MM.1S (cell line): Measurements from ENCODE around the gene OPA3.

ENCODE experiments used
- DNase-seq: peaks from one replicate; pipeline ENCODE4 v3.0.0-alpha.2; 2015
- H2AFZ ChIP-seq: fragments of 300-600 bp; sonication (generic); 2 replicates; pipeline ENCODE4 v1.6.0; 2016; ENCODE audit warnings: antibody characterized with exemption, low read length
- H3F3A ChIP-seq: fragments of 300-600 bp; sonication (generic); 2 replicates; pipeline ENCODE4 v1.6.1; 2016; ENCODE audit warnings: mild to moderate bottlenecking, antibody characterized with exemption, low read length, moderate library complexity, mixed read lengths; ENCODE audit not compliant: insufficient read depth
- H3K27ac ChIP-seq: fragments of 300-600 bp; sonication (generic); 2 replicates; pipeline ENCODE4 v1.5.1; 2016; ENCODE audit warnings: mild to moderate bottlenecking, low read length
- H3K27me3 ChIP-seq: fragments of 300-600 bp; sonication (generic); replicated peaks from 2 replicates; pipeline ENCODE4 v1.6.0; 2016; ENCODE audit warnings: low read length; ENCODE audit not compliant: insufficient read depth
- H3K36me3 ChIP-seq: fragments of 300-600 bp; sonication (generic); replicated peaks from 2 replicates; pipeline ENCODE4 v1.6.1; 2016; ENCODE audit warnings: mild to moderate bottlenecking, low read length, mixed read lengths; ENCODE audit not compliant: insufficient read depth
- H3K4me1 ChIP-seq: fragments of 300-600 bp; sonication (generic); 2 replicates; pipeline ENCODE4 v1.6.1; 2016; ENCODE audit warnings: low read length, mixed read lengths
- H3K4me2 ChIP-seq: fragments of 300-600 bp; sonication (generic); 2 replicates; pipeline ENCODE4 v1.6.0; 2016; ENCODE audit warnings: low read depth, low read length
- H3K4me3 ChIP-seq: fragments of 300-600 bp; sonication (generic); 2 replicates; pipeline ENCODE4 v1.5.1; 2016; ENCODE audit warnings: low read length, mixed read lengths
- H3K79me2 ChIP-seq: fragments of 300-600 bp; sonication (generic); 2 replicates; pipeline ENCODE4 v1.6.1; 2016; ENCODE audit warnings: mixed run types, low read length, mixed read lengths
- H3K9ac ChIP-seq: fragments of 300-600 bp; sonication (generic); 2 replicates; pipeline ENCODE4 v1.6.1; 2016; ENCODE audit warnings: low read length, mixed read lengths
- H3K9me2 ChIP-seq: fragments of 300-600 bp; sonication (generic); replicated peaks from 2 replicates; pipeline ENCODE4 v1.6.1; 2016; ENCODE audit warnings: mild to moderate bottlenecking, low read length, mixed read lengths; ENCODE audit not compliant: insufficient read depth
- H3K9me3 ChIP-seq: fragments of 300-600 bp; sonication (generic); replicated peaks from 2 replicates; pipeline ENCODE4 v1.6.1; 2016; ENCODE audit warnings: mild to moderate bottlenecking, low read length, mixed read lengths; ENCODE audit not compliant: insufficient read depth
- H4K20me1 ChIP-seq: fragments of 300-600 bp; sonication (generic); 2 replicates; pipeline ENCODE4 v1.6.1; 2016; ENCODE audit warnings: mild to moderate bottlenecking, low read length, moderate library complexity, mixed read lengths; ENCODE audit not compliant: insufficient read depth
- CTCF ChIP-seq: fragments of 300-600 bp; sonication (generic); IDR thresholded peaks from 2 replicates; pipeline ENCODE4 v1.5.1; 2016; ENCODE audit warnings: antibody characterized with exemption, low read length, mixed read lengths
- EZH2 ChIP-seq: fragments of 300-600 bp; sonication (generic); optimal IDR thresholded peaks from 2 replicates; pipeline ENCODE3; 2017; ENCODE audit warnings: low read depth, mild to moderate bottlenecking, antibody characterized with exemption, low read length, mixed read lengths
- EZH2phosphoT487 ChIP-seq: fragments of 300-600 bp; sonication (generic); IDR thresholded peaks from 2 replicates; pipeline ENCODE4 v1.6.1; 2018; ENCODE audit warnings: antibody characterized with exemption, low read length

The OPA3 gene

DNA sequence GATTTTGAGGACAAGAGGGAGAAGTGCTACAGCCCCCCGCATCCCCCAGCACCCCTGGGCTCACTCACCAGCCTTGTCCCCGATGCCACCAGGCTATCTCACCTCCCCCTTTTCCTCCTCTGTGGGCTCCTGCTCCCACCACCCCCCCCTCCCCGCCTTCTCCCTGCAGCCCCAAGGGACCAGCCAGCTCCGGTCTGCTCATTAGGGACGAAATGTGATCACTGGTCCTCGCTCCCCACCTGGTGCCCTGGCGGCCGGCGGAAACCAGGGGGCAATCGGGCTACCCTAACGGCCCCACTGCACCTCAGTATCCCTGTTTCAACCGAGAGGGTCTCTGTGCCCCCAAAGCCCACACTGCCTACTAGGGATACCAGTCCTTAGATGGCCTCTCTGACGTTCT lies 14.7 kb upstream of the OPA3 start:
- H3K27me3 ChIP-seq = peaks cover 79% of the 10 kb centered on the region
- H3K9me2 ChIP-seq = no peaks in the 10 kb centered on the region
- H3K79me2 ChIP-seq = no peaks in the 10 kb centered on the region
- no peak for TF ChIP-seq EZH2phosphoT487
- TF ChIP-seq CTCF = no peak
- no peak for TF ChIP-seq EZH2
- no peak overlapping the region for H3K4me2 ChIP-seq
- no peak for DNase-seq
- H3K36me3 ChIP-seq = no peaks in the 10 kb centered on the region
- no peak overlapping the region for H2AFZ ChIP-seq
- H4K20me1 ChIP-seq = no peaks in the 10 kb centered on the region
- H3K4me3 ChIP-seq = no peak overlapping the region
- H3K9me3 ChIP-seq = no peaks in the 10 kb centered on the region
- no peak overlapping the region for H3K9ac ChIP-seq
- no peaks in the 10 kb centered on the region for H3F3A ChIP-seq
- 0 out of 2 replicates have a peak, but pooled peaks cover 7% of the 10 kb centered on the region for H3K4me1 ChIP-seq
- H3K27ac ChIP-seq = no peak overlapping the region

GRCh38 chr19:45598267-45599001 lies 13.8 kb upstream of the OPA3 start:
- Histone ChIP-seq H3K27me3 (peaks cover 83% of the 10 kb centered on the region), H3F3A (no peaks in the 10 kb centered on the region), H3K9ac (no peak overlapping the region), H3K27ac (no peak overlapping the region), H3K4me2 (no peak overlapping the region), H3K4me3 (no peak overlapping the region), H3K9me2 (no peaks in the 10 kb centered on the region), H3K9me3 (no peaks in the 10 kb centered on the region), H3K79me2 (no peaks in the 10 kb centered on the region), H3K36me3 (no peaks in the 10 kb centered on the region), H3K4me1 (0 out of 2 replicates have a peak, but pooled peaks cover 7% of the 10 kb centered on the region), H2AFZ (no peak overlapping the region), H4K20me1 (no peaks in the 10 kb centered on the region)
- DNase-seq = no peak
- TF ChIP-seq CTCF (no peak), EZH2phosphoT487 (no peak)

DNA sequence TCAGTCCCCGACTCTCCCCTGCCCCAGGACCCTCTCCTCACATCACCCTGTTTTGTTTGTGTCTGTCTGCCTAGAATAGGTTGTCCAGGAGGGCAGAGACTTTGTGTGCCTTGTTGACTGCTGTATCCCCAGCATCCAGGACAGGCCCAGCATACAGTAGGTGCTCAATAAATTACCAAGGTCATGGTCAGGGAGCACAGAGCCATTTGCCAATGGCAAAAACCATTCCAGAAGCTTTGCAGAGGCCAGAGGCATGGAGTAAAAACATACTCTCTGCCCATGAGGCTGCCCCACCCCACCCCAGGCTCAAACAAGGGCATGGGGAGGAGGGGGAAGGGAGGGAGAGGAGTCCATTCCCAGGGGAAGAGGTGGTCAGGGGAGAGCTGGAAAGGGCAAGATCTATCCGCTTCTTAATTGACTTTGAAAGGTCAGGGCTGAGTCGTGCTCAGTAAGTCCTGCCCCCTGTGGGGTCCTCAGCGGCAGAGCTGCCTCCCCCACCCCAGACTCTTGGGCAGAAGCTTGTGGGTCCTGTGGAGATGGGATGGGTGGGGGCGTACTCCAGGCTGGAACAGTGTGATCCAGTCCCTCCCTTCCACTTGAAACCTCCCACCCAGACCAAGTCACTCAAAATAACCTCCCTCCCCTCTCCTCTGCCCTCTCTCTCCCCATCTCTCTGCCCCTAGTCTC lies 13.0 kb upstream of the OPA3 start:
- TF ChIP-seq EZH2phosphoT487 (no peak), EZH2 (no peak), CTCF (no peak)
- no peak overlapping the region for H2AFZ ChIP-seq
- H3F3A ChIP-seq = no peaks in the 10 kb centered on the region
- no peak overlapping the region for H3K4me3 ChIP-seq
- 0 out of 2 replicates have a peak, but pooled peaks cover 7% of the 10 kb centered on the region for H3K4me1 ChIP-seq
- peaks cover 83% of the 10 kb centered on the region for H3K27me3 ChIP-seq
- H4K20me1 ChIP-seq = no peaks in the 10 kb centered on the region
- no peak overlapping the region for H3K9ac ChIP-seq
- H3K4me2 ChIP-seq = no peak overlapping the region
- no peaks in the 10 kb centered on the region for H3K9me3 ChIP-seq
- no peaks in the 10 kb centered on the region for H3K79me2 ChIP-seq
- no peak for DNase-seq
- H3K36me3 ChIP-seq = no peaks in the 10 kb centered on the region
- no peak overlapping the region for H3K27ac ChIP-seq
- no peaks in the 10 kb centered on the region for H3K9me2 ChIP-seq
